Pancreas (tissue), 10 donors: Measurements from ENCODE around the gene ZNF711. TPM values are rescaled to one million over a fixed set of nuclear protein-coding genes. Genes with fewer than 3 reads are reported as not detected.
"Not testable (repeated sequence)": the region's sequence is repeated elsewhere in the genome, so short reads cannot be mapped to it uniquely, and the experiment has no call there.

ENCODE experiments used
- ATAC-seq, 4 donors: fragments of 200-7000 bp; cut with Tn5 transposase; one replicate each; pipeline versions ENCODE4 v1.8.0 to v1.9.1; 2020; ENCODE audit warnings: mild to moderate bottlenecking in 4 of 4, moderate library complexity in 4 of 4
- DNase-seq, 6 donors: peaks; one replicate each; pipeline ENCODE4 v3.0.0-alpha.2; 2020
- FAIRE-seq: peaks from 2 replicates; lab custom pipeline; 2012; peaks lifted over from hg19 to GRCh38; lab: Jason Lieb, UNC
- H3K27ac ChIP-seq, 4 donors: fragments of 200-600 bp; sonication (generic); 1 replicate in 3 of 4; 2 replicates in 1 of 4; pipeline versions ENCODE4 v1.5.0 to v1.8.0; 2020
- H3K27me3 ChIP-seq, 4 donors: fragments of 200-600 bp; one replicate each; pipeline ENCODE4 v1.8.0; 2021
- H3K36me3 ChIP-seq, 3 donors: fragments of 200-600 bp; sonication (generic) in 1 of 3; one replicate each; pipeline versions ENCODE4 v1.5.0 to v1.8.0; 2020 to 2021
- H3K4me1 ChIP-seq, 3 donors: fragments of 200-600 bp; one replicate each; pipeline ENCODE4 v1.8.0; 2021
- H3K4me3 ChIP-seq, 4 donors: fragments of 200-600 bp; sonication (generic) in 2 of 4; one replicate each; pipeline versions ENCODE4 v1.5.0 to v1.8.0; 2020 to 2021
- H3K9me3 ChIP-seq, 4 donors: fragments of 200-600 bp; one replicate each; pipeline ENCODE4 v1.8.0; 2021
- WGBS, 2 donors: extraction: QIAGEN DNeasy Blood & Tissue Kit; methylation state at CpG; one replicate each; pipeline ENCODE4 v1.1.7; 2013; 5-methylcytosine and 5-hydroxymethylcytosine counted together
- intact Hi-C, 3 donors: fragments of 100-400 bp; cut with DNase I; formaldehyde crosslinking; loops; one replicate each; pipeline versions ENCODE4 v1.11.1 to v1.14.2; 2022
- polyA plus RNA-seq, 2 donors: library from polyadenylated mRNA; stranded (reverse); fragments of 200-250 nt; gene quantifications; one replicate each; pipeline ENCODE4 v1.2.3, GENCODE V29; 2013
- total RNA-seq, 6 donors: library from RNA; stranded (reverse); fragmentation: NEBNext Ultra II Directional in 4 of 6; extraction: Animal tissue kit (Norgen Biotek cat#: 25700) in 4 of 6; gene quantifications; one replicate each; pipeline versions ENCODE4 v1.2.1 to v1.2.4, GENCODE V29; 2021 to 2023
- TF ChIP-seq, protein P1 (sequence below), 4 donors: fragments of 200-600 bp; sonication (generic) in 3 of 4; IDR thresholded peaks; one replicate each; pipeline versions ENCODE4 v1.5.0 to v1.8.0; 2021; ENCODE audit warnings: antibody characterized with exemption in 4 of 4
- donor health status: healthy with polysubstance abuse.
- donor health status: DM: no; HTN: no; CAD: no; lungs with moderate emphysema.
- donor health status: DM: no; HTN: no; CAD: no.
- donor health status: control.
- donor health status: control.
- donor health status: Bipolar disorder and iron deficiency.
- donor health status: DM: yes; HTN: yes; CAD: no.
- donor health status: DM: no; HTN: no; CAD: no.
- donor health status: DM: no; HTN: no; CAD: no.
- donor health status: DM: yes; HTN: yes; CAD: no.

ZNF711 gene
- total and polyA plus RNA-seq, 8 donors: 1.7 to 4.7 (median 2.0) TPM

DNA sequence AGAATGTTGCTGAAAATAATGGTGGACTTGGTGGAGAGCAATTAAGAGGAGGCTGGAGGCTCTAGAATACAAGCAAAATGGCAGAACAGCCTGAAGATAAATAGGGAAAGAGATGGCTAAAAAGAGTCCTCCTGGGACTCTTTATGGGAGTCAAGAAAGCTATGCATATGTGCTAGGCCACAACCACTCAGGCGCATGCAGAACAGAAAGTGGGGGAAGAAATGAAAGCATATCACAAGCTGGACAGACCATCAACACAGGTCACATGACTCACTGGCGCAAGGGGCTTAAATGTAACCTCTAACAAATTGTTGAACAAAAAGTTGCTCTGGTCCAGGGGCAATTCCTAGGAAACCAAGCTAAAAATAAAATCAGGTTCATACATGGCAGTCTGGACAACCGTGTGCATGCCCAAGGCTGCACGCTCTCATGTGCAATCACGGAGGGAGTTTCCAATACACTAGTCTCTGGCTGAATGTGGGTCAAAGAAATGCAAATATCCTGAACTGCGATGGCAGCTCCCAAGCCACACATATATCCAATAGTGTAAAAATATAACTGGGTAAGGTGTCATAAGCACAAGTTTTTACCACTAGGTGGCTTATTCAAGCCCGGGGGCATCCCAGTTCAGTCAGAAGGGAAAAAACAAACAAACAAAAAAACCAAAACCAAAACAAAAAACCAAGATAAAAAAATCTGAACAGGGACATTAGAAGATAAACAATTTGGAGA, 45.4 kb downstream of the ZNF711 start:
- TF ChIP-seq, protein P1, sequence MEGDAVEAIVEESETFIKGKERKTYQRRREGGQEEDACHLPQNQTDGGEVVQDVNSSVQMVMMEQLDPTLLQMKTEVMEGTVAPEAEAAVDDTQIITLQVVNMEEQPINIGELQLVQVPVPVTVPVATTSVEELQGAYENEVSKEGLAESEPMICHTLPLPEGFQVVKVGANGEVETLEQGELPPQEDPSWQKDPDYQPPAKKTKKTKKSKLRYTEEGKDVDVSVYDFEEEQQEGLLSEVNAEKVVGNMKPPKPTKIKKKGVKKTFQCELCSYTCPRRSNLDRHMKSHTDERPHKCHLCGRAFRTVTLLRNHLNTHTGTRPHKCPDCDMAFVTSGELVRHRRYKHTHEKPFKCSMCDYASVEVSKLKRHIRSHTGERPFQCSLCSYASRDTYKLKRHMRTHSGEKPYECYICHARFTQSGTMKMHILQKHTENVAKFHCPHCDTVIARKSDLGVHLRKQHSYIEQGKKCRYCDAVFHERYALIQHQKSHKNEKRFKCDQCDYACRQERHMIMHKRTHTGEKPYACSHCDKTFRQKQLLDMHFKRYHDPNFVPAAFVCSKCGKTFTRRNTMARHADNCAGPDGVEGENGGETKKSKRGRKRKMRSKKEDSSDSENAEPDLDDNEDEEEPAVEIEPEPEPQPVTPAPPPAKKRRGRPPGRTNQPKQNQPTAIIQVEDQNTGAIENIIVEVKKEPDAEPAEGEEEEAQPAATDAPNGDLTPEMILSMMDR (IDR thresholded peaks at IDR 0.05): no peak
- Histone ChIP-seq H3K4me3 (no peak overlapping the region), H3K27me3 (no peaks in the 10 kb centered on the region), H3K27ac (no peak overlapping the region), H3K36me3 (no peaks in the 10 kb centered on the region), H3K4me1 (no peaks in the 10 kb centered on the region), H3K9me3 (no peaks in the 10 kb centered on the region)
- FAIRE-seq: no peak
- no peak for ATAC-seq
- WGBS, 2 donors: 78 to 92% methylated on average over 7 of the region's 7 CpGs
- intact Hi-C loops: no loop called here
- DNase-seq: no peak

DNA sequence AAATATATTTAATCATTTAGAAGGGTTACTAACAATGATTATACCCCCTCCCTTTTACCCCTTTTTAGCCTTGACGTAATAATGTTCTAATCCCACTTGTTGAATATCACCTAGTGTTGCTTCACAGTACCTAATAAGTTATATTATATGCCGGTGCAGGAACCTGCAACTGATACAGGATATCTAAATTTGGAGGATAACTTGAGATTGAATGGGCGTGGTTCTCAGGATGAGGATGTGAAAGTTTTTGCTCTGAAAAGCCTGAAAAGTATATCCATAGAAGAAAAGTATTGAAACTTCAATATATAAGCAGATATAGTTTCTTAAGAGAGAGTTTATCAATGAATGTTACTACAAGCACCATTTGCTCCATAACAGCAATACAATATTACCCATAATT, 59.8 kb downstream of the ZNF711 start:
- H3K27ac ChIP-seq: no peak overlapping the region
- FAIRE-seq (no peak), ATAC-seq (no peak), DNase-seq (no peak)
- TF ChIP-seq, protein P1 (IDR thresholded peaks at IDR 0.05): no peak
- WGBS, 2 donors: 78 to 95% methylated on average over 3 of the region's 3 CpGs
- no peaks in the 10 kb centered on the region for H3K9me3 ChIP-seq
- intact Hi-C loops: no loop called here
- no peak overlapping the region for H3K4me3 ChIP-seq
- peaks cover 0 to 5% (median 0%) of the 10 kb centered on the region in 3 donors for H3K36me3 ChIP-seq
- no peaks in the 10 kb centered on the region for H3K27me3 ChIP-seq
- H3K4me1 ChIP-seq: no peaks in the 10 kb centered on the region

DNA sequence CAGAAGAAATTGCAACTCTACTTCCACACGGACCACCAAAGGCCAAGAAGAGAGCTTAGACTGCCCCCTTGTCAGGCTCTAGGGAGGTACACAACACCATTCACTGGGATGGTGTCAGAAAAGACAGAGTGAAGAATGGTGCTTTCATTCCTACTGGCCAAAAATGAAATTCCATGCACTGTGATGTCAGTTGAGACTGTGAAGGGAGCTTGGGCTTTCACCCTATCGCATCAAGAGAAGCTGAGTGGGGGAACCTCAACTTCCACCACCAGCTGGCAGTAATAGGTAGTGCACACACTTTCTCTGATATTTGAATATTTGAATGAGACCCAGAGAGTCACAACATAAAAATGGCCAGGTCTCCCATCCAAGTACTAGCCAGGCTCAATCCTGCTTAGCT, 65.9 kb downstream of the ZNF711 start:
- Histone ChIP-seq H3K36me3 (no peaks in the 10 kb centered on the region), H3K9me3 (no peaks in the 10 kb centered on the region), H3K27ac (no peak overlapping the region), H3K27me3 (no peaks in the 10 kb centered on the region), H3K4me1 (no peaks in the 10 kb centered on the region), H3K4me3 (no peak overlapping the region)
- no peak for DNase-seq
- TF ChIP-seq, protein P1 (IDR thresholded peaks at IDR 0.05): no peak
- no peak for ATAC-seq
- no peak for FAIRE-seq
- WGBS, 2 donors: 53 to 90% methylated on average over 2 of the region's 2 CpGs
- intact Hi-C loops: no loop called here

DNA sequence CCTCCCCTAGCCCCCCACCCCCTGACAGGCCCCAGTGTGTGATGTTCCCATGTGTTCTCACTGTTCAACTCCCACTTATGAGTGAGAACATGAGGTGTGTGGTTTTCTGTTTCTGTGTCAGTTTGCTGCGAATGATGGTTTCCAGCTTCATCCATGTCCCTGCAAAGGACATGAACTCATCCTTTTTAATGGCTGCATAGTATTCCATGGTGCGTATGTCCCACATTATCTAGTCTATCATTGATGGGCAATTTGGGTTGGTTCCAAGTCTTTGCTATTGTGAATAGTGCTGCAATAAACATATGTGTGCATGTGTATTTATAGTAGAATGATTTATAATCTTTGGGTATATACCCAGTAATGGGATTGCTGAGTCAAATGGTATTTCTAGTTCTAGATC, 67.6 kb downstream of the ZNF711 start:
- intact Hi-C loops, ATAC-seq, H3K4me3 ChIP-seq, FAIRE-seq, H3K27ac ChIP-seq, H3K4me1 ChIP-seq, H3K36me3 ChIP-seq, DNase-seq, H3K9me3 ChIP-seq, H3K27me3 ChIP-seq: not testable (repeated sequence)
- WGBS, 2 donors: 84 to 90% methylated on average over 2 of the region's 2 CpGs

Other genes with a start within 250 kb of the ZNF711 start
- 10 to 100 TPM in 4 of 6 donors, 1 to 10 TPM in 2; 6.9 to 13.7 (median 10.9) TPM for gene APOOL, start 240.1 kb upstream of the ZNF711 start, total RNA-seq
- 1 to 10 TPM; 2.7 to 3.4 TPM for gene APOOL, start 240.1 kb upstream of the ZNF711 start, polyA plus RNA-seq
- not detected for gene SATL1, start 212 bp upstream of the ZNF711 start, total RNA-seq
- under 1 TPM in 1 of 2 donors, not detected in 1; 0.05 TPM for gene SATL1, start 212 bp upstream of the ZNF711 start, polyA plus RNA-seq
- 10 to 100 TPM in 2 of 6 donors, 1 to 10 TPM in 4; 5.2 to 17.9 (median 6.3) TPM for gene POF1B, start 135.7 kb downstream of the ZNF711 start, total RNA-seq
- 1 to 10 TPM; 2.4 to 3.5 TPM for gene POF1B, start 135.7 kb downstream of the ZNF711 start, polyA plus RNA-seq